ENCODE results near the gene CDC25C. TPM values are rescaled to one million over a fixed set of nuclear protein-coding genes. Genes with fewer than 3 reads are reported as not detected.

CDC25C gene
- total RNA-seq, 2 experiments from 2014 or later = 19.2 to 21.1 TPM

DNA sequence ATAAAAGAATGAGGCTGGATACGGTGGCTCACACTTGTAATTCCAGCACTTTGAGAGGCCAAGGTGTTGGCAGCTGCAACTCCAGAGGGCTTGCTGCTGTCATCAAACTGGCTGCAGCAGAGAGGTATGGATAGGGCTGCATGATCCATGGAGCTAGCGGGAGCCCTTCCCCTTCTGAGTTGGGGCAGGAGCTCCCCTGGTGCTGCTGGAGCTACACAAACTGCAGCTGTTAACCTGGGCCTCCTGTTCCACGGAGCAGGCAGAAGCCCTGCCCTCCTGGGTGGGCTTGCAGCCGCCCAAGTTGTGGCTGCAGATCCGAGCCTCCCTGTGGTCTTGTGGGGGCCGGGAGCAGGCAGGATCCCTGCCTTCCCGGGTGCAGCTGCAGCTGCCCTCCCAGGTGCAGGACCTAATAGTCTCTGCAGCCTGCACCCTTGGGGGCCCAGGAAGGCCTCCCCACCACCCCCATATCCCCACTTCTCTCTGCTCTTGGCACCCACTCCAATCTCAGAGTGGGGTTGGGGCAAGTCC lies 15.8 kb downstream of the CDC25C start:
- Histone ChIP-seq H3K9me3 (ENCODE audit: low read length) (no peaks in the 10 kb centered on the region), H2AFZ (ENCODE audit: low read length) (no peak overlapping the region), H3K79me2 (ENCODE audit: insufficient read depth, low read depth, low read length) (no peaks in the 10 kb centered on the region), H3K27ac (ENCODE audit: low read depth, low read length, poor library complexity, severe bottlenecking) (no peak overlapping the region), H3K36me3 (ENCODE audit: insufficient read depth, low read length) (peaks cover 58% of the 10 kb centered on the region), H3K9me2 (ENCODE audit: insufficient read depth, low read length) (no peaks in the 10 kb centered on the region), H4K20me1 (ENCODE audit: insufficient read depth, low read length) (no peaks in the 10 kb centered on the region), H3K4me2 (ENCODE audit: low read length) (no peak overlapping the region), H3K4me1 (ENCODE audit: insufficient read depth, low read length, poor library complexity, severe bottlenecking) (no peaks in the 10 kb centered on the region), H3K4me3 (ENCODE audit: low read depth, low read length, poor library complexity, severe bottlenecking) (no peak overlapping the region)
- ChIA-PET CTCF (ENCODE audit: unreplicated experiment) (no interaction called here), POLR2A (no interaction called here)
- TF ChIP-seq EZH2phosphoT487 (IDR thresholded peaks at IDR 0.05; ENCODE audit: borderline replicate concordance, low read depth, low read length) = no peak
- TF ChIP-seq, protein P1, sequence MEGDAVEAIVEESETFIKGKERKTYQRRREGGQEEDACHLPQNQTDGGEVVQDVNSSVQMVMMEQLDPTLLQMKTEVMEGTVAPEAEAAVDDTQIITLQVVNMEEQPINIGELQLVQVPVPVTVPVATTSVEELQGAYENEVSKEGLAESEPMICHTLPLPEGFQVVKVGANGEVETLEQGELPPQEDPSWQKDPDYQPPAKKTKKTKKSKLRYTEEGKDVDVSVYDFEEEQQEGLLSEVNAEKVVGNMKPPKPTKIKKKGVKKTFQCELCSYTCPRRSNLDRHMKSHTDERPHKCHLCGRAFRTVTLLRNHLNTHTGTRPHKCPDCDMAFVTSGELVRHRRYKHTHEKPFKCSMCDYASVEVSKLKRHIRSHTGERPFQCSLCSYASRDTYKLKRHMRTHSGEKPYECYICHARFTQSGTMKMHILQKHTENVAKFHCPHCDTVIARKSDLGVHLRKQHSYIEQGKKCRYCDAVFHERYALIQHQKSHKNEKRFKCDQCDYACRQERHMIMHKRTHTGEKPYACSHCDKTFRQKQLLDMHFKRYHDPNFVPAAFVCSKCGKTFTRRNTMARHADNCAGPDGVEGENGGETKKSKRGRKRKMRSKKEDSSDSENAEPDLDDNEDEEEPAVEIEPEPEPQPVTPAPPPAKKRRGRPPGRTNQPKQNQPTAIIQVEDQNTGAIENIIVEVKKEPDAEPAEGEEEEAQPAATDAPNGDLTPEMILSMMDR (conservative IDR thresholded peaks at IDR 0.05; ENCODE audit: low read length) = no peak
- BruUV-seq (replicated peaks) = no TSS peak
- no peak for DNase-seq (ENCODE audit: low spot score)
- intact Hi-C loops (cut with micrococcal nuclease; ENCODE audit: unreplicated experiment) = no loop called here

DNA sequence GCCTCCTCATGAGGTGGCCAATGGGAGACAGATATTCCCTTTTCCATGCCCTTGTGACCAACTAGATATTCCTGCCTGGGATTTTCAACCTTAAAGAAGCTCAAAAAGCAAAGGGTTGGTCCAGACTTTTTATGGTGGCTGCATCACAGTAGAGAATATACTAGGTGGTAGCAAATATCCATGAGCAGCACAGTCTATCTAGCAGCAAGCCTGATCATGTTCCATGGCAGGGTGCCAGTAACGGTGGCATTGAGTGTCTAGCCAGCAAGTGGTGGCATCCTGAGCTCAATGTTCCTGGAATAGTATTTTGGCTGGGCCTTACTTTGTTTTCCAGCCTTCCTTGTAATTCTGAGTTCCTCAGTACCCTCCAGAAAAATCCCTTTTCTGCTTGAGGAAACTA lies 25.8 kb downstream of the CDC25C start:
- H3K9me3 ChIP-seq (ENCODE audit: low read length) = no peaks in the 10 kb centered on the region
- H2AFZ ChIP-seq (ENCODE audit: low read length) = no peak overlapping the region
- no peak for DNase-seq (ENCODE audit: low spot score)
- intact Hi-C loops (cut with micrococcal nuclease; ENCODE audit: unreplicated experiment) = no loop called here
- no peaks in the 10 kb centered on the region for H3K79me2 ChIP-seq (ENCODE audit: insufficient read depth, low read depth, low read length)
- H3K4me2 ChIP-seq (ENCODE audit: low read length) = no peak overlapping the region
- H3K4me3 ChIP-seq (ENCODE audit: low read depth, low read length, poor library complexity, severe bottlenecking) = no peak overlapping the region
- H3K4me1 ChIP-seq (ENCODE audit: insufficient read depth, low read length, poor library complexity, severe bottlenecking) = no peaks in the 10 kb centered on the region
- BruUV-seq (replicated peaks) = no TSS peak
- H4K20me1 ChIP-seq (ENCODE audit: insufficient read depth, low read length) = no peaks in the 10 kb centered on the region
- ChIA-PET POLR2A (interaction anchor here (0.8 kb wide), 1 partner anchor 11 kb away, joined by 4 read pairs; no protein-coding TSS in a partner anchor), CTCF (ENCODE audit: unreplicated experiment) (no interaction called here)
- no peaks in the 10 kb centered on the region; the same call in 1 of the 2 replicates for H3K36me3 ChIP-seq (ENCODE audit: insufficient read depth, low read length)
- no peak for TF ChIP-seq EZH2phosphoT487 (IDR thresholded peaks at IDR 0.05; ENCODE audit: borderline replicate concordance, low read depth, low read length)
- TF ChIP-seq, protein P1 (conservative IDR thresholded peaks at IDR 0.05; ENCODE audit: low read length) = no peak
- no peak overlapping the region for H3K27ac ChIP-seq (ENCODE audit: low read depth, low read length, poor library complexity, severe bottlenecking)
- no peaks in the 10 kb centered on the region for H3K9me2 ChIP-seq (ENCODE audit: insufficient read depth, low read length)

DNA sequence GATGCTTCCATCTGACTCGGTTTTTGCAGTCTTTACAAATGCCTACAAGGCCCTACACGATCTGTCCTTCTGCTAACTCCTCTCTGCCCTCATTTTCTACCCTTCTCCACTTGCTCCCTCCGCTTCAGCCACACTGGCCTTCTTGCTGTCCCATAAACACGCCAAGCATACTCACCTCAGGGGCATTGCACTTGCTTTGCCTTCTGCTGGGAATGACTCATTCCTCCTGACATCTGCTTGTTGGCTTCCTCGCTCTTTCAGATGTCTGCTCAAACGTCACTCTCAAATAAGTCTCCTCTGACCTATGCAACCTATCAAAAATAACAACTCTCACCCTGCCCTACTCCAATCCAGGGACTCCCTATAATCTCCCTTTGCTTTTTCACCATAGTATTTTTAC lies 28.2 kb downstream of the CDC25C start:
- H4K20me1 ChIP-seq (ENCODE audit: insufficient read depth, low read length) = no peaks in the 10 kb centered on the region
- ChIA-PET POLR2A (interaction anchor here (0.6 kb wide), 1 partner anchor 202 kb away, joined by 5 read pairs; no protein-coding TSS in a partner anchor), CTCF (ENCODE audit: unreplicated experiment) (interaction anchor here (0.7 kb wide), 1 partner anchor 49 kb away, joined by 6 read pairs; the partner anchor contains the start of gene KDM3B)
- H3K4me2 ChIP-seq (ENCODE audit: low read length) = no peak overlapping the region
- BruUV-seq (replicated peaks) = no TSS peak
- TF ChIP-seq EZH2phosphoT487 (IDR thresholded peaks at IDR 0.05; ENCODE audit: borderline replicate concordance, low read depth, low read length) = no peak
- TF ChIP-seq, protein P1 (conservative IDR thresholded peaks at IDR 0.05; ENCODE audit: low read length) = no peak
- no peaks in the 10 kb centered on the region for H3K9me3 ChIP-seq (ENCODE audit: low read length)
- intact Hi-C loops (cut with micrococcal nuclease; ENCODE audit: unreplicated experiment) = no loop called here
- no peak overlapping the region for H3K4me3 ChIP-seq (ENCODE audit: low read depth, low read length, poor library complexity, severe bottlenecking)
- no peaks in the 10 kb centered on the region for H3K79me2 ChIP-seq (ENCODE audit: insufficient read depth, low read depth, low read length)
- no peaks in the 10 kb centered on the region for H3K9me2 ChIP-seq (ENCODE audit: insufficient read depth, low read length)
- H3K27ac ChIP-seq (ENCODE audit: low read depth, low read length, poor library complexity, severe bottlenecking) = no peak overlapping the region
- no peak for DNase-seq (ENCODE audit: low spot score)
- no peak overlapping the region for H2AFZ ChIP-seq (ENCODE audit: low read length)
- no peaks in the 10 kb centered on the region for H3K4me1 ChIP-seq (ENCODE audit: insufficient read depth, low read length, poor library complexity, severe bottlenecking)
- H3K36me3 ChIP-seq (ENCODE audit: insufficient read depth, low read length) = peaks cover 4% of the 10 kb centered on the region
